Islet of Langerhans (tissue), 1 donor: ENCODE data around the gene SELENOO.

ENCODE experiments used
- FAIRE-seq: peaks from one replicate; lab custom pipeline; 2011; peaks lifted over from hg19 to GRCh38; lab: Jason Lieb, UNC

Gene SELENOO

DNA sequence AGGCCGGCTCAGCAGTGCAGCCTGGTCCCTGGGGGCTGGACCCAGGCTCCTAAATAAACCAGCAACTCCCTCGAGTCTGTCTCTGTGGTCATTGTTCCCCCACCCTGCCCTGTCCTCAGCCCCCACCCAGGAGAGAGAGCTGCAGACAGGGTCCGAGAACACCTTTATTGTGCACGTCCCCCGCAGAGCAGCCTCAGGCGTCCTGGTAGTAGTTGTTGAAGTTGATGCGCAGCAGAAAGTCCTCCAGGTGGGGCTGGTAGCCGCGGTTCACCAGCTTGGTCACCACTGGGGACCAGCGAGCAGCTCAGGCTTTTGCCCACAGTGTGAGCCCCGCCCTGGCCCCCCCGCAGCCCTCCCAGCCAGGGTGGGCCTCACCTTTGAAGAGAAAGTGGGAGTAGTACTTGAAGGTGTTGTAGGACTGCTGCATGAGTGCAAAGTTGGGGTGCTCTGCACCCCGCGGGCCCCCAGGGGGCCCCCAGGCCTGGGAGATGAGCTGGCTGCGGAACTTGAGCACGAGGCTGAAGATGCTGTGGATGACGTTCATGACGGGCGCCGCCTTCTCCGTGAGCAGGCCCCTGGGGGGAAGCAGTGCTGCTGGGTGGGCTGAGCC is 16.8 kb downstream of the SELENOO start:
- no peak for FAIRE-seq

- FAIRE-seq, result no peak
Observed at GRCh38 chr22:50218153-50218995, 17.6 kb downstream of the SELENOO start.

- FAIRE-seq, result no peak
Observed at GRCh38 chr22:50218996-50219727, 18.4 kb downstream of the SELENOO start.

DNA sequence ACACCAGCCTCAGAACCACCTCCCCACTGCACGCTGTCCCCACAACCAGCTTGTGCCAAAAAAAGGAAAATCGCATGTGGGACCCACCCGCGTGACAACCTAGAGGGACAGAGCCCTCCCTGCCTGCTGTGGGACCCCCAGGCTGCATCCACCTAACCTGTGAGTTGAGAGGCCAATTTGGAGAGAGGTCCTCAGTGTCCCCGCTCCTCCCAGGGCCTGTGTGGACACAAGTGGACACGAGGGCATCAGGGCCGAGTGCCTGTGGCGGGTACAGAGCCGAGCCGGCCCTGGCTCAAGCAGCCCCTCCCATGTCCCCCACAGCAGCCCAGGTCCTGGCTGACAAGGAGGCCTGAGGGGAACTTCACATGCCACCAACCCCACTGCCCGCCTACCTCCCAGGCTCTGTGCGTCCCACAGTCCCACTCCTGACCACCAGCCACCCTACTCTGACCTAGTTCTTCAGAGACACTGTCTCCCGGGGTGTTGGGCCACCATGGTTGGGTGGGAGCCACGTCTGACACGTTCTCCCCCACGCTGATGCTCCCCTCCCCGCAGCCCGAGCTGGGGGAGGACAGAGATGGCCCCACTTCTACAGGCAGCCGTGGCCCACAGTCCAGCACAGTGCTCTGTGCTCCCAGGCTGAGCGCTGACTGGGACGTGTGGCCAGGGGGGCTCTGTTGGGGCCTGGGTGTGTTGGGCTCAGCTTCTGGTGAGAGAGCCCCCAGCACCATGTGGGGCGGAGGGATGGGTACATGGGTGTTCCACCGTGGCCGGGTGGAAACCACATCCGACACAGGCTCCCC is 19.2 kb downstream of the SELENOO start:
- no peak for FAIRE-seq

DNA sequence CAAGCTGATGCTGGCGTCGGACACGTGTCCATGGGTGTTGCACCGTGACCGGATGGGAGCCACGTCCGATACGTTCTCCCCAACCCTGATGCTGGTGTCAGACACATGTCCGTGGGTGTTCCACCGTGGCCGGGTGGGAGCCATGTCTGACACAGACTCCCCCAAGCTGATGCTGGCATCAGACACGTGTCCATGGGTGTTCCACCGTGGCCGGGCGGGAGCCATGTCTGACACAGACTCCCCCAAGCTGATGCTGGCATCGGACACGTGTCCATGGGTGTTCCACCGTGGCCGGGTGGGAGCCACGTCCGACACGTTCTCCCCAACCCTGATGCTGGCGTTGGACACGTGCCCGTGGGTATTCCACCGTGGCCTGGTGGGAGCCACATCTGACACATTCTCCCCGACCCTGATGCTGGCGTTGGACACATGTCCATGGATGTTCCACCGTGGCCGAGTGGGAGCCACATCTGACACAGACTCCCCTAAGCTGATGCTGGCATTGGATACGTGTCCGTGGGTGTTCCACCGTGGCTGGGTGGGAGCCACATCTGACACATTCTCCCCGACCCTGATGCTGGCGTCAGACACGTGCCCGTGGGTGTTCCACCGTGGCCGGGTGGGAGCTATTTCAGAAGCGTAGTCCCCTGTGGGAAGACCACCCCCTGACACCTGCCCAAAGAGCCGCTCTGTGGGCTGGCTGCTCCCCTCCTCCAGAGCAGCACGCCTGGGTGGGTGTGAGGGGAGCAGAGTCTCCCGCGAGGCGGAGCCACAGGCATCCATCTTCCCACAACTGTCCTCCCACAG is 20.0 kb downstream of the SELENOO start:
- no peak for FAIRE-seq

DNA sequence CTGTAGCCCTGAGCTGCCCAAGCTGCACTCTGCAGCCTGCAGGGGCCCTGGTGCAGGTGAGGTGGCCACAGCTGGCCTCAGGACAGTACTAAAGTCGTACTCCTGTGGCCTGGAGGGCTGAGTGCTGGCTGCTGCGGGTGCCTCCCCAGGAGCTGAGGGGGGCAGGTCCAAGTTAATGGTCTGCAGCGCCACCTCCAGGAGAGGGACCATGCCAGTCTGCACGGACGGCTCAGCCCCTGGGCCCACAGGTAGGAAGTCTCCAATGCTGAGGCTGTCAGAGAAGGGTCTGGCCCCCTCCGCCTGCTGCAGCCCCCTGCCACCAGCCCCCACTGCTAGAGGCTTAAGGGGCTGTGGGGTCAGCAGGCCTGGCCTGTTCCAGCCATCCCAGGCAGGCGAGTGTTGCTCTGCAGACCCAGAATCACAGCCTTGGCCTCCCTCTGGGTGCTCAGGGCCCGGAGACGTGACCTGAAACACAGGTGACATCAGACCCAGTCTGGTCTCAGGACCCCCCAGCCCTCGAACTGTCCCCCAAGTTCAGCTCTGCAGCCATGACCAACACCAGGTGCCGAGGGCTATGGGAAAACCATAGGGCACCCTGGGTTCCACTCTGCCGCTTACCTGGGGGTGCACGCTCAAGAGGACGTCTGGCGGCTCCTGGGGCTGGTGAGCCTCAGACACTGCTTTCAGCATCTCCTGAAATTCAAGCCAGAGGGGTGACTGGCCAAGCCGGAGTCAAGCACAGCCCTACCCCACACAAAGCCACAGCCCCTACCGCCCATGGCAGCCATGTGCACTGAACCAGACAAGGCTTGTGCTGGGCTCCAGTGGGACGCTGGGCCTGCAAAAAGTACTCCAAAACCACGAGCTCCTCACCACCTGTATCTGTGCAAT is 20.8 kb downstream of the SELENOO start:
- no peak for FAIRE-seq

GRCh38 chr22:50222508-50222907 is 21.7 kb downstream of the SELENOO start:
- no peak for FAIRE-seq

- FAIRE-seq, result no peak
Observed at GRCh38 chr22:50224071-50224470, 23.3 kb downstream of the SELENOO start.

GRCh38 chr22:50225200-50225969 is 24.6 kb downstream of the SELENOO start:
- no peak for FAIRE-seq

DNA sequence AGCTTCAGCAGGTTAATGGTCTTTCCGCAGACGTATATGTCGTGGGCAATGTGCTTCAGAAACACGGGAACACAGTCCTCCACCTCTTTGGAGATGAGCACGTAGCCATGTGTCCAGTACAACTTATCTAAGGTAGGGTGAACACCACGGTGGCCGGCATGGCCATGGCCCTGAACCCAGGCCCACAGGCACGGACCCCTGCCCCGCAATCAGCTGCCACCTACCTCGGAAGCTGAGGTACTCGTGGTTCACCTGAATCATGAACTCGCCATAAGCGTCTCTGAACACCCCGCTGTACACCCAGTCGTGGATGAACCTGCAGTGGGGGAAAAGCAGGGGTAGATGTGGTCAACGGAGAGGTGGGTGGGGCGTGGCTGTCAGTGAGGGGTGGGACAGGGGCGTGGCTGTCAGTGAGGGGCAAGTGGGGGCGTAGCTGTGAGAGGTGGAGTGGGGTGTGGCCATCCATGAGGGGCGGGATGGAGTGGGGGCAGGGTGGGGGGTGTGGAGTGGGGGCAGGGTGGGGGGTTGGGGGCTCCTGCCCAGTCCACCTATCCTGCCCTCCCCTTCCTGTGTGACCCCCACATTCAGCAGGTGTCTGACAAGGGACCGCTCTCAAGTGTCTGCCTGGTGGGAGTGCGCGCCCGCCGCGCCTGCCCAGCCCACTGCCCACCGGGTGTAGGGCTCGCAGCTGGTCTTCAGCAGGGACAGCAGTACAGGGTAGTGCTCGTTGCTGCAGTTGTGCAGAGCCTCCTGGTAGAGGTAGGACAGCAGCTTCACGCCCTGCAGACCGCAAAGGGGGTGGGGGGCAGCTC is 25.5 kb downstream of the SELENOO start:
- FAIRE-seq, result no peak

DNA sequence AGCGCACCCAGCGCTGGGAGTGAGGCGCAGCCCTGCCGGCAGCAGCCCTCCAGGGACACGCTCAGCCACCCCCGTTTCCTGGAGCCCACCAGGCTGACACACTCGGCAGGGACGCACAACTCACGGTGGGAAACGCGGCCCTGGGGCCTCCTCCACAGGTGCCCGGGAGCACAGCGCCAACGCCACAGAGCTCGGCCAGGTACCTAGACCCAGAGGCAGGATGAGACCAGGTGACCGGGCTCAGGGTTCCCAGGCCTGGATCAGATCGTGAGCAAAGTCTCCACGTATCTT is 26.0 kb downstream of the SELENOO start:
- no peak for FAIRE-seq

DNA sequence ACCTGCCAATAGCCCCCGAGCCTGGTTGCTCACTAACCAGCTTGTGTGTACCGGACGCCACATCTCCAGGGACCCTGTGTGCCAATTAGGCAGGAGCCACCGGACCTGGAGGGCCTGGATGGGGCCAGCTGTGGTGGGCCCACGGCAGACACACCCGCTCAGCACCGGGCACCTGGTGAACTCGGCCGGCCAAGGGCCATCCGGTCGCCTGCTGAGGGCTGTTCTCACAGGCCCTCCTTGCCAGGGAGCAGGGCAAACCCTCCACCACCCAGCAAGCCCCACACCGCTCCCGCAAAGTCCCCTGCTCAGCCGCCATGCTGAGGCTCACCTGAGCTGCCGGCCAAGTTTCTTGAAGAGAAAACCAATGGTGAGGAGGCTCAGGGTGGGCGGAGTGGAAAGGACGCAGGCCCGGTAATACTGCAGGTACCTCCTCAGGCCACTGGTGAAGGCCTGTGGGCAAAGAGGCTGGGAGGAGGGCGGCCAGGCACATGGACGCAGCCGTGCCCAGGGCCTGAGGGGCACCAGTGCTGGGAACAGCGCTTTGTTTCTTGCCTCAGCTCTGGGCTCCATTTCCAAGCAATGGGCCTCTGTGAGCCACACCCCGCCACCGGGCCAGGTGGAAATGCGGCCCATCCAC is 26.9 kb downstream of the SELENOO start:
- FAIRE-seq, result no peak

DNA sequence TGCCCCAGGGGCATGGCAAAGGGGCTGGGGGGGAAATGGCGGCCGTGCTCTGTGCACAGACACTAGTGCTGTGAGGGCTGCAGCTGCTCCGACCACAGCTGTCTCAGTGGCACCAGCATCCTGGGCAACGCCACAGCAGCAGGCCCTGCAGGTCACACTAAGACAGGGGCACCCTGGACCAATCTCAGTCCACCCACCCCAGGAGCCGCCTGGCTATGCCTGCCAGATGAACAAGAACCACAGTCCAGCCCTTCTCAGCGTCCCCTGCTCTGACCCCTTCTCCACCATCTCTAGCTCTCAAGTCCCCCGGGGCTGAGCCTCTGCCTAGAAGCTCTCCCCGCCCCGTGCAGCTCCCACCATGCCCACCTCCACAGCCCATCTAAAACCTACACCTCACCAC is 27.6 kb downstream of the SELENOO start:
- no peak for FAIRE-seq

DNA sequence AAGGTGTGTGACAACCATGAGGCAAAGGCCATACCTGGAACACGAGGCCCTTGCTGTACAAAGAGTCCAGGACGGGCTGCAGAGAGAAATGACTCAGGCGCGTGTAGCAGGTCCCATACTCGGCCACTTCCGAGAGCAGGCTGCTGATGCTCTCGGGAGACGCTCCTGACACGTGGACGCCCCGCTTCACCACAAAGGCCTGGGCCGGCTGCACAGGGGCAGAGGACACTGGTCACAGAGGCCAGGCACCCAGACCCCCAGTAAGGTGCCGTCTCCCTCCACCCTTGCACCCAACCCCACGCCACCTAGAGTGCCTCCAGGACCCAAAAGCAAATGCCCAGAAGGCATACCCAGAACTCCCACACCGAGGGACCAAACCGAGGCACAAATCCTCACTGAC is 28.6 kb downstream of the SELENOO start:
- no peak for FAIRE-seq

GRCh38 chr22:50232481-50233151 is 31.8 kb downstream of the SELENOO start:
- FAIRE-seq, result no peak

- FAIRE-seq, result no peak
Observed at GRCh38 chr22:50233223-50233622, 32.4 kb downstream of the SELENOO start.

- FAIRE-seq, result no peak
Observed at GRCh38 chr22:50236731-50237409, 36.1 kb downstream of the SELENOO start.
